H1 (cell line): ENCODE data around the gene TIGD1. TPM values are rescaled to one million over a fixed set of nuclear protein-coding genes. Genes with fewer than 3 reads are reported as not detected.

ENCODE experiments used
- CTCF ChIA-PET: fragments of 300-600 bp; sonication (Branson Sonifier 250); formaldehyde crosslinking; loops from one replicate; lab custom pipeline; 2021; ENCODE audit not compliant: partially characterized antibody; lab: Charles Lee
- POLR2A ChIA-PET: fragments of 300-600 bp; sonication (Branson Sonifier 250); formaldehyde crosslinking; loops from one replicate; lab custom pipeline; 2021; ENCODE audit warnings: inconsistent platforms; ENCODE audit not compliant: partially characterized antibody; lab: Charles Lee
- DNase-seq, 2 experiments: peaks; one replicate each; pipeline versions ENCODE4 v3.0.0 to v3.0.0-alpha.2; 2010 to 2022; ENCODE audit warnings: low spot score in 2 of 2, low read depth in 1 of 2, mixed read lengths in 1 of 2
- FAIRE-seq: peaks from 2 replicates; lab custom pipeline; 2011; peaks lifted over from hg19 to GRCh38; lab: Jason Lieb, UNC
- H2AFZ ChIP-seq: 2 replicates; pipeline ENCODE4 v1.8.1; 2012; ENCODE audit warnings: low read length, inconsistent platforms
- H2AK5ac ChIP-seq: 2 replicates; pipeline ENCODE4 v1.6.1; 2013; ENCODE audit warnings: low read depth, low read length
- H2BK120ac ChIP-seq: replicated peaks from 2 replicates; pipeline ENCODE3; 2013; ENCODE audit warnings: low read depth, low read length, inconsistent platforms
- H2BK12ac ChIP-seq: 2 replicates; pipeline ENCODE4 v1.6.1; 2013; ENCODE audit warnings: low read depth, low read length
- H2BK15ac ChIP-seq: 2 replicates; pipeline ENCODE4 v1.6.1; 2013; ENCODE audit warnings: low read length
- H2BK20ac ChIP-seq: 2 replicates; pipeline ENCODE4 v1.6.1; 2013; ENCODE audit warnings: low read length
- H2BK5ac ChIP-seq: 2 replicates; pipeline ENCODE4 v1.6.1; 2013; ENCODE audit warnings: low read depth, low read length
- H3K14ac ChIP-seq: 2 replicates; pipeline ENCODE4 v1.6.1; 2013; ENCODE audit warnings: inconsistent platforms; ENCODE audit not compliant: insufficient read length
- H3K18ac ChIP-seq: 2 replicates; pipeline ENCODE4 v1.6.1; 2013; ENCODE audit warnings: low read length; ENCODE audit errors: extremely low read depth
- H3K23ac ChIP-seq: 2 replicates; pipeline ENCODE4 v1.6.1; 2013; ENCODE audit warnings: inconsistent platforms; ENCODE audit not compliant: insufficient read length
- H3K23me2 ChIP-seq: 2 replicates; pipeline ENCODE4 v1.6.1; 2013; ENCODE audit warnings: low read depth, low read length
- H3K27ac ChIP-seq: 2 replicates; pipeline ENCODE4 v1.6.1; 2011; ENCODE audit warnings: low read depth, low read length, inconsistent platforms
- H3K27me3 ChIP-seq, 4 experiments: replicated peaks in 1 of 4; 1 replicate in 1 of 4; 2 replicates in 3 of 4; pipeline versions ENCODE4 v1.6.1 to v1.8.1; 2011 to 2013; ENCODE audit warnings: low read length in 3 of 4, mild to moderate bottlenecking in 3 of 4, inconsistent platforms in 2 of 4, mixed read lengths in 2 of 4, moderate library complexity in 1 of 4; ENCODE audit not compliant: control insufficient read depth in 3 of 4, insufficient read depth in 3 of 4; ENCODE audit errors: extremely low read depth in 1 of 4
- H3K36me3 ChIP-seq, 4 experiments: 2 replicates each; pipeline versions ENCODE4 v1.6.1 to v1.8.1; 2011 to 2013; ENCODE audit warnings: mild to moderate bottlenecking in 4 of 4, low read length in 3 of 4, moderate library complexity in 2 of 4, control low read depth in 1 of 4, inconsistent platforms in 1 of 4; ENCODE audit not compliant: insufficient read depth in 4 of 4, control insufficient read depth in 2 of 4
- H3K4ac ChIP-seq: replicated peaks from 2 replicates; pipeline ENCODE3; 2013; ENCODE audit warnings: low read length, low read depth, mixed read lengths, inconsistent platforms; ENCODE audit not compliant: insufficient read length
- H3K4me1 ChIP-seq, 4 experiments: replicated peaks in 1 of 4; 1 replicate in 1 of 4; 2 replicates in 3 of 4; pipeline versions ENCODE4 v1.6.1 to v1.8.1; 2011 to 2013; ENCODE audit warnings: low read length in 3 of 4, inconsistent platforms in 2 of 4, mixed read lengths in 1 of 4; ENCODE audit not compliant: insufficient read depth in 4 of 4, control insufficient read depth in 3 of 4
- H3K4me2 ChIP-seq, 2 experiments: 2 replicates each; pipeline versions ENCODE4 v1.6.1 to v1.8.1; 2011 to 2013; ENCODE audit warnings: low read depth in 2 of 2, low read length in 2 of 2, control low read depth in 1 of 2, inconsistent platforms in 1 of 2, mild to moderate bottlenecking in 1 of 2; ENCODE audit not compliant: insufficient read depth in 1 of 2
- H3K4me3 ChIP-seq, 4 experiments: fragments of 200-600, 300-600 bp in 1 of 4; sonication (generic), shearing (Covaris generic), sonication (Bioruptor Twin) in 1 of 4; 2 replicates each; pipeline versions ENCODE4 v1.5.1 to v1.8.1; 2011 to 2016; ENCODE audit warnings: low read length in 4 of 4, low read depth in 3 of 4, control low read depth in 2 of 4, inconsistent platforms in 2 of 4, mild to moderate bottlenecking in 2 of 4, mixed read lengths in 1 of 4, moderate library complexity in 1 of 4; ENCODE audit not compliant: insufficient read depth in 2 of 4; ENCODE audit errors: extremely low read depth in 1 of 4
- H3K56ac ChIP-seq: replicated peaks from 2 replicates; pipeline ENCODE3; 2013; ENCODE audit warnings: low read depth, mild to moderate bottlenecking, mixed read lengths, low read length, inconsistent platforms; ENCODE audit not compliant: insufficient read length
- H3K79me1 ChIP-seq: 2 replicates; pipeline ENCODE4 v1.6.1; 2013; ENCODE audit warnings: low read depth, low read length, control low read depth
- H3K79me2 ChIP-seq, 2 experiments: 2 replicates each; pipeline versions ENCODE4 v1.6.1 to v1.8.1; 2012 to 2013; ENCODE audit warnings: low read length in 2 of 2, mild to moderate bottlenecking in 2 of 2, inconsistent platforms in 1 of 2; ENCODE audit not compliant: insufficient read depth in 2 of 2, control insufficient read depth in 1 of 2
- H3K9ac ChIP-seq, 4 experiments: replicated peaks in 1 of 4; 1 replicate in 1 of 4; 2 replicates in 3 of 4; pipeline versions ENCODE4 v1.6.1 to v1.8.1; 2011 to 2013; ENCODE audit warnings: low read depth in 3 of 4, low read length in 3 of 4, control low read depth in 2 of 4, mild to moderate bottlenecking in 2 of 4, moderate library complexity in 2 of 4, inconsistent platforms in 1 of 4; ENCODE audit errors: extremely low read depth in 1 of 4
- H3K9me3 ChIP-seq, 2 experiments: 2 replicates each; pipeline versions ENCODE4 v1.6.1 to v1.8.1; 2012 to 2013; ENCODE audit warnings: mild to moderate bottlenecking in 2 of 2, moderate library complexity in 2 of 2, control low read depth in 1 of 2, inconsistent platforms in 1 of 2, low read depth in 1 of 2, low read length in 1 of 2, mixed read lengths in 1 of 2; ENCODE audit not compliant: insufficient read depth in 2 of 2
- H4K20me1 ChIP-seq, 2 experiments: replicated peaks in 1 of 2; 2 replicates each; pipeline versions ENCODE3 to v1.8.1; 2011 to 2013; ENCODE audit warnings: inconsistent platforms in 2 of 2, low read length in 2 of 2, mild to moderate bottlenecking in 1 of 2; ENCODE audit not compliant: insufficient read depth in 2 of 2, control insufficient read depth in 1 of 2
- H4K5ac ChIP-seq: 2 replicates; pipeline ENCODE4 v1.6.1; 2013; ENCODE audit warnings: low read length, low read depth, mixed read lengths, inconsistent platforms; ENCODE audit not compliant: insufficient read length
- H4K8ac ChIP-seq: 2 replicates; pipeline ENCODE4 v1.8.0; 2013; ENCODE audit warnings: mild to moderate bottlenecking, moderate library complexity, low read length, inconsistent platforms; ENCODE audit not compliant: insufficient read depth; ENCODE audit errors: extremely low read depth
- H4K91ac ChIP-seq: replicated peaks from 2 replicates; pipeline ENCODE3; 2013; ENCODE audit warnings: low read length, mixed read lengths, inconsistent platforms; ENCODE audit not compliant: insufficient read length
- BACH1 ChIP-seq: IDR thresholded peaks from 2 replicates; pipeline ENCODE4 v1.6.1; 2012; ENCODE audit warnings: low read length, improper control_type of control experiment
- CBX8 ChIP-seq: fragments of 300-800, 300-1000 bp; sonication (generic); IDR thresholded peaks from 2 replicates; pipeline ENCODE4 v1.7.1; 2016; ENCODE audit warnings: low read depth, low read length, borderline replicate concordance
- CREB1 ChIP-seq: IDR thresholded peaks from 2 replicates; pipeline ENCODE4 v1.6.1; 2012; ENCODE audit warnings: inconsistent platforms
- EZH2 ChIP-seq: fragments of 200-600 bp; sonication (generic); IDR thresholded peaks from 2 replicates; pipeline ENCODE4 v1.7.1; 2012; ENCODE audit warnings: low read depth, mild to moderate bottlenecking, moderate library complexity, low read length, inconsistent platforms; ENCODE audit not compliant: severe bottlenecking
- GABPA ChIP-seq: IDR thresholded peaks from 2 replicates; pipeline ENCODE4 v1.6.1; 2011; ENCODE audit warnings: mild to moderate bottlenecking, low read length, moderate library complexity, borderline replicate concordance; ENCODE audit not compliant: insufficient read depth
- KDM5A ChIP-seq: fragments of 200-600 bp; IDR thresholded peaks from 2 replicates; pipeline ENCODE4 v1.7.1; 2012; ENCODE audit warnings: mild to moderate bottlenecking, low read length, inconsistent platforms, mixed read lengths
- POLR2AphosphoS5 ChIP-seq: IDR thresholded peaks from 2 replicates; pipeline ENCODE4 v1.6.1; 2011; ENCODE audit warnings: low read depth, low read length
- RBBP5 ChIP-seq: IDR thresholded peaks from 2 replicates; pipeline ENCODE4 v1.7.1; 2012; ENCODE audit warnings: low read depth, mild to moderate bottlenecking, inconsistent platforms, low read length, moderate library complexity, borderline replicate concordance
- RFX5 ChIP-seq: IDR thresholded peaks from 2 replicates; pipeline ENCODE4 v1.6.1; 2011; ENCODE audit warnings: low read depth, low read length, improper control_type of control experiment, borderline replicate concordance
- SIRT6 ChIP-seq: IDR thresholded peaks from one replicate; pipeline ENCODE4 v1.7.1; 2012; ENCODE audit warnings: low read length, inconsistent platforms
- SIX5 ChIP-seq: IDR thresholded peaks from 2 replicates; pipeline ENCODE4 v1.6.1; 2011; ENCODE audit warnings: mild to moderate bottlenecking, low read depth, low read length
- TAF7 ChIP-seq: optimal IDR thresholded peaks from 2 replicates; pipeline ENCODE3; 2011; ENCODE audit warnings: low read depth, mild to moderate bottlenecking, inconsistent platforms, low read length, moderate library complexity, borderline replicate concordance
- TBP ChIP-seq: IDR thresholded peaks from 2 replicates; pipeline ENCODE4 v1.6.1; 2011; ENCODE audit warnings: low read depth, low read length, improper control_type of control experiment
- TEAD4 ChIP-seq: IDR thresholded peaks from 2 replicates; pipeline ENCODE4 v1.6.1; 2012; ENCODE audit warnings: low read depth, low read length, inconsistent platforms, mixed read lengths
- YY1 ChIP-seq: IDR thresholded peaks from 2 replicates; pipeline ENCODE4 v1.6.1; 2011; ENCODE audit warnings: low read depth, mild to moderate bottlenecking, low read length
- WGBS, 2 experiments: shearing (Covaris generic) in 1 of 2; methylation state at CpG; one replicate each; pipeline versions ENCODE4 v1.1.6 to v1.1.7; 2013 to 2015; ENCODE audit warnings: low lambda C conversion rate in 2 of 2, mixed read lengths in 2 of 2, inconsistent platforms in 1 of 2, low coverage in 1 of 2, missing lambda C conversion rate in 1 of 2; ENCODE audit not compliant: insufficient replicate concordance in 2 of 2, insufficient coverage in 1 of 2, insufficient read length in 1 of 2; ENCODE audit errors: extremely low coverage in 1 of 2, missing lambda C conversion rate in 1 of 2; 5-methylcytosine and 5-hydroxymethylcytosine counted together
- polyA plus RNA-seq, 7 experiments: library from polyadenylated mRNA; depleted of rRNA in 3 of 7; stranded (reverse) in 5 of 7; unstranded in 2 of 7; fragments of >200 nt in 5 of 7; fragments of 200-250 nt in 2 of 7; gene quantifications; 1 replicate in 5 of 7; 2 replicates in 1 of 7; 4 replicates in 1 of 7; pipeline versions ENCODE4 v1.2.1 to v1.2.3, GENCODE V29; 2011 to 2013; ENCODE audit warnings: missing spikeins in 2 of 7, mixed read lengths in 2 of 7
- total RNA-seq: library from RNA; stranded (reverse); fragmentation: NEBNext Ultra II Directional; extraction: Animal tissue kit (Norgen Biotek cat#: 25700); gene quantifications from 2 replicates; pipeline ENCODE4 v1.2.1, GENCODE V29; 2021

The TIGD1 gene
- total and polyA plus RNA-seq, 2 of the 8 experiments (the other 6 are each of a cell fraction or from before 2014, with no cell fraction given) = 4.7 to 8.3 TPM

- Histone ChIP-seq H3K4me3 (peak overlapping the region; percentile 81 to 94 (median 90)), H2BK12ac (no peak overlapping the region), H3K27ac (peak overlapping the region; percentile 88), H4K20me1 (peaks cover 12 to 14% of the 10 kb centered on the region in 2 experiments), H3K9me3 (no peaks in the 10 kb centered on the region), H3K4ac (no peak overlapping the region), H2AFZ (no peak overlapping the region), H3K56ac (no peak overlapping the region), H2AK5ac (no peak overlapping the region), H3K4me2 (peak overlapping the region; percentile 89), H2BK5ac (peak overlapping the region; percentile 53; the same call in 1 of the 2 replicates), H3K23ac (no peak overlapping the region), H4K91ac (no peak overlapping the region), H3K18ac (no peak overlapping the region), H3K4me1 (peaks cover 0 to 6% (median 5%) of the 10 kb centered on the region in 4 experiments; a peak in 6 of 7 replicates), H3K36me3 (peaks cover 0 to 13% (median 1%) of the 10 kb centered on the region in 4 experiments; a peak in 5 of 8 replicates), H2BK15ac (no peak overlapping the region), H3K27me3 (no peaks in the 10 kb centered on the region), H3K79me1 (peaks cover 20% of the 10 kb centered on the region), H2BK120ac (no peak overlapping the region), H4K5ac (no peak overlapping the region), H3K23me2 (peaks cover 12% of the 10 kb centered on the region; the same call in 1 of the 2 replicates), H4K8ac (peak overlapping the region; percentile 97; the same call in 1 of the 2 replicates), H3K14ac (no peak overlapping the region), H3K9ac (peak overlapping the region; percentile 90 to 98 (median 94)), H3K79me2 (peaks cover 16 to 72% of the 10 kb centered on the region in 2 experiments), H2BK20ac (no peak overlapping the region)
- whole genome bisulfite sequencing, 2 experiments = 30% methylated on average over 7 of the region's 7 CpGs; no CpG with 5 or more reads in 1 of the 2 experiments
- ChIA-PET POLR2A (interaction anchor here (0.7 to 2.8 kb wide), 11 partner anchors 9 to 82 kb away, joined by 3 to 24 read pairs (median 5); partner anchors contain the start of genes CHRNG, EFHD1 and PRSS56), CTCF (interaction anchor here (0.7 to 1.5 kb wide), 4 partner anchors 12 to 43 kb away, joined by 3 to 4 read pairs (median 4); partner anchors contain the start of gene CHRNG)
- no peak for DNase-seq
- FAIRE-seq = no peak
- TF ChIP-seq CBX8 = no peak
- no peak for TF ChIP-seq TBP
- TF ChIP-seq TEAD4 = no peak
- TF ChIP-seq SIX5 = no peak
- no peak for TF ChIP-seq RFX5
- no peak; the same call in 1 of the 2 replicates for TF ChIP-seq CREB1
- no peak for TF ChIP-seq BACH1
- no peak for TF ChIP-seq TAF7
- no peak for TF ChIP-seq YY1
- TF ChIP-seq EZH2 = no peak
- no peak for TF ChIP-seq SIRT6
- no peak for TF ChIP-seq GABPA
- TF ChIP-seq RBBP5 = no peak
- no peak for TF ChIP-seq POLR2AphosphoS5
- TF ChIP-seq KDM5A = no peak
These were observed 887 bp upstream of the TIGD1 start for GRCh38 chr2:232551250-232551638.
